Uterus (tissue), 2 donors: ENCODE measurements around the gene PPP1R9A.

ENCODE experiments used
- CTCF ChIP-seq, 4 experiments: fragments of 200-600 bp in 2 of 4; fragments of 450-650 bp in 2 of 4; sonication (generic) in 2 of 4; IDR thresholded peaks; one replicate each; pipeline ENCODE4 v1.5.1; 2016 to 2019; ENCODE audit warnings: antibody characterized with exemption in 4 of 4, mild to moderate bottlenecking in 2 of 4, moderate library complexity in 1 of 4
- POLR2A ChIP-seq, 2 donors: fragments of 450-650 bp; IDR thresholded peaks; one replicate each; pipeline ENCODE4 v1.6.1; 2016; ENCODE audit warnings: antibody characterized with exemption in 2 of 2, mild to moderate bottlenecking in 1 of 2, moderate library complexity in 1 of 2

- TF ChIP-seq CTCF (IDR thresholded peaks at IDR 0.05) (no peak), POLR2A (IDR thresholded peaks at IDR 0.05) (no peak)
Observed at GRCh38 chr7:95062901-95063300, 155.5 kb downstream of the PPP1R9A start.
